GM21786 (cell line): ENCODE results near the gene NFIC.

Experiments
- ATAC-seq: cut with Tn5 transposase; IDR thresholded peaks from one replicate; pipeline ENCODE4 v1.9.1; 2021; ENCODE audit not compliant: unreplicated experiment

The NFIC gene

DNA sequence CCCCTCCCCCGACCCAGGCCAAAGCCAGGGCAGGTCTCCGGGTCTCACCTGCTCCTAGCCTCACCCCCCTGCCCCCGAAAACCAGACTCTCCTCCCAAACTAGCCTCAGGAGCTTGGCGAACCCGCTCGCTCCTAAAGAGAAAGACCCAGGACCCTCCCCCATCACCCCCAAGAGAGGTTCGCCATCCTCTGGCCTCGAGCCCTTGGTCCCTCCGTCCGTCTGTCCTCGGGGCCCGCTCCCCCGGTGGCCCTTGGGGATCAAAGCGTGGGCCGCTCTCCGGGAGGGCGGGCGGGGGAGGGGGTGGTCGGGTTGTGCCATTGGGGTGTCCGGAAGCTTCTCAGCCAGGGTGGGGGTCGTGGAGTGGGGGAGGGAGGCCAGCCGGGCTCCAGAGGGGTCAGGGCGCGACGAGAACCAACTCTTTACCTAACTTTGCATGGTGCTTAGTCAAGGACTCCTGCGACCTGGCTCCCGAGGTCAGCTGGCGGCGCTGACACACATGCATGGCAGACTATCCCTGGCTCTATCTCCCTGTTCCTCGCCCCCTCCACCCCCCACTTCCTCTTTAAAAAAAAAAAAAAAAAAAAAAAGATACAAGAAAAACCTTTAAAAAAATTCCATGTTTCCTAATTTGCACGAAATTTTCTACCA, 98.3 kb downstream of the NFIC start:
- no peak for ATAC-seq

DNA sequence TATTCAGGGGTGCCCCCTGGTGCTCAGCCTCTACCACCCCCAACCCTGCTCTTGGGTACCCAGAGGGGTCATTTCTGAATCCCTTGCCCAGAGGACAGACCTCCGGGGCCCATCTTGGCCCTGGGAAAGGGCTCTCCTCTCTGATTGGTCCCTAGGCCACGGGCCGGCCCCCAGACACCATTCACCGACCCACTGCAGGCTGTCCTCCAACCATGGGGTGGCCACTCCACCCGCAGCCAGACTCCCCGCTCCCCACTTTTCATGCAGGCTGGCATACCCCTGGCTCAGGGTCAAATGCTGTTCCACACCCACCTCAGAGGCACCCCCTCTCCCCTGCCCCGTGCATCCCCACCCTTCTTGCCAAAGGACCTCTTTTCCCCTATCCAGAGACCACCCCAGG, 99.2 kb downstream of the NFIC start:
- no peak for ATAC-seq

DNA sequence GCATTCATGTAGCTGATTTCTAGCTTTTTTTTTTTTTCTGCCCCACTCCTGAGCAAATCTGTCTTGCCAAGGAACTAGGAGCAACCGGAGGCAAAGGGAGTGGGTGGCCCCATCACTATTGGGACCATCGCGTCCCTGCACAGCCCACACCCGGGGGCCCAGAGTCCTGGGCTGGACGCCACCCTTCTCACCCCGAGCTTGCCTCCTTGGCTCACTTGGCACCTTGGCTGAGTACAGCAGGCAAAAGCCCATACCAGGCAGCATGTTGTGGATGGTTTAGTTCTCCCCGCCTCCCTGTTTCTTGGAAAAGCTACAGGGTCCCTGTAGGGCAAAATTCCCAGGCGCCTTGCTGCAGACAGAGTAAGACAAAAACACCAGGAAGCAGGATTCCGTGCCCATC, 100.3 kb downstream of the NFIC start:
- no peak for ATAC-seq

DNA sequence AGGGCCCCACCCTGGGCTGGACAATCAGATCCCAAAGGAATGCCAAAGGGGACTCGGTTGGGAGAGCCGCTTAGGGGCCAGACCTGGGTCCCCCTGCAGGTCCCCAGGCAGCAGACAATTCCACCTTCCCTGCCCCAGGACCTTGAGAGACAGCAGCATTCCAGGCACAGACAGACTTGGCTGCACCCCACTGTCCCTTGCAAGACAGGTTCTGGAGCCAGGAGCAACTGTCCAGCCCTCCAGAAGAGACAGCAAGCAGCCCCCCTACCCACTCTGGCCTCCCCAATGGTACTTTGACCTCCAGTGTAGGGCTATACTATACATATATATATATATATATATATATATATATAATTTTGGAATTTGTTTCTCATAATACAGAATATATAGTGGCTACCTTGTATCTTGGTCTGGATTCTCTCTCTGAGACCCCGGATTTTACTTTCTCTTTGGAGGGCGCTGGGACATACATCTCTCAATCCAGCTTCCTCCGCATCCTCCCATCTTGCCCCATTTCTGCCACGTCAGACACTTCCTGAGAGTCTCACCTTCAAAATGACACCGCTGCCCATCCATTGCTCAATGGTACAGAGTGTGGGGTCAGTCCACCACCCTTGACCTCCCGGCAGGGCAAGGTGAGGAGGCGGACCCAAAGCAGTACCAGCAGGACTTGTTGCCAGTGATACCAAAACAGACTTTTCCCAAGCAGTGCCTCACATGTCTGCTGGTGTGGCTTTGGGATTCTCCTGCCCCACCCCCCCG, 101.2 kb downstream of the NFIC start:
- ATAC-seq, result no peak

DNA sequence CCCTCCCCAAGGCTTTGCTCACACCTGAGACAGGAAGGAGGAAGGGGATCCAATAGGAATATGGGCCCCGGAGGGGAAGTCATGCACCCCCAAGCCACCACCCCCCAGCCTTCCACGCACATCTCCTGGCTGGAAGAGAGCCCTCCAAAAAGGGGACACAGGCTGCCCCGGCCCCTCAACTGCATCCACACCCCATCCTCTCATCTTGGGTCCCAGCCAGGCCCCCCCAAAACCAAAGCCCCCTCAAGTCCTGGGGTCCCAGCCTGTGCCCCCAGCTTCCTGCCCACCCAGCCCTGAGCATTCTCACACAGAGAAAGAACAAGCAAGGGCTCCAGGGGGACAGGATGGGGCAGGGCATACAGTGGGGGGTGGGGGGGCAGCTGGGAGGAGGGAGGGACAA, 101.8 kb downstream of the NFIC start:
- no peak for ATAC-seq

DNA sequence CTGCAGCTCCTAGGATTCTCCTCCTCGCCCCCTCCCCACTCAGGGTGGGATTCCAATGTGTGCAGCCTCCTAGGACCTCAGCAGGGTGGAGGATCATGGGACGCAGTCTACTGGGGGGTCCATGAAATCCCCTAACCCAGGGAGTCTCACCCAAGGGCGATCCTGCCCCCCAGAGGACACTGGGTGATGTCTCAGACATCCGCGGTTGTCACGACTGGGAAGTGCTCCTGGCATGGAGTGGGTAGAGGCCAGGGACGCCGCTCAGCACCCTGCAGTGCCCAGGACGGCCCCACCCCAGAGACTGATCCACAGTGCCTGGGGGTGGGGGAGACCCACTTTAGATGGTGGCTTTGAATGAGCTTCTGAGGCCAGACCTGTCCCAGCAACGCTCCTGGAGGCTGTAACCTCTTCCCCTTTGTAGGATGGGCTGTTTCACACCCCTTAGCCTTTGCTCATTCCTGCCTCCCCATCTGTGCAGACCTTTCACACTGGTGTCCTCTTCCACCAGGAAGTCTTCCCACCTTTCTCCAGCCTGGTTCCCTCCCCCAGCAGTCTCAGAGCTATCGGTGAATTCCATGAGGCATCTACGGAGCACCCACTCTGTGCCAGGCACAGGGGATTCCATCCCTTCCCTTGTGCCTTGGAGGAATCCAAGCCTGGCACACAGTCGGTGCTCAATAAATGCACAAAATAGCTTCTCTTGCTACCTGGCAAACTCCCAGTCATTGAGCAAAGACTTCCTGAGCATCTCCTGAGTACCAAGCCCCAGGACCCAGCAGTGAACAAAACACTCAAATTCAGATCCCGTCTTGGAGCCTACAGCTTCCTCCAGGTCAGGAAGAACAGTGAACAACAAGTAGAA, 103.5 kb downstream of the NFIC start:
- ATAC-seq, result no peak

DNA sequence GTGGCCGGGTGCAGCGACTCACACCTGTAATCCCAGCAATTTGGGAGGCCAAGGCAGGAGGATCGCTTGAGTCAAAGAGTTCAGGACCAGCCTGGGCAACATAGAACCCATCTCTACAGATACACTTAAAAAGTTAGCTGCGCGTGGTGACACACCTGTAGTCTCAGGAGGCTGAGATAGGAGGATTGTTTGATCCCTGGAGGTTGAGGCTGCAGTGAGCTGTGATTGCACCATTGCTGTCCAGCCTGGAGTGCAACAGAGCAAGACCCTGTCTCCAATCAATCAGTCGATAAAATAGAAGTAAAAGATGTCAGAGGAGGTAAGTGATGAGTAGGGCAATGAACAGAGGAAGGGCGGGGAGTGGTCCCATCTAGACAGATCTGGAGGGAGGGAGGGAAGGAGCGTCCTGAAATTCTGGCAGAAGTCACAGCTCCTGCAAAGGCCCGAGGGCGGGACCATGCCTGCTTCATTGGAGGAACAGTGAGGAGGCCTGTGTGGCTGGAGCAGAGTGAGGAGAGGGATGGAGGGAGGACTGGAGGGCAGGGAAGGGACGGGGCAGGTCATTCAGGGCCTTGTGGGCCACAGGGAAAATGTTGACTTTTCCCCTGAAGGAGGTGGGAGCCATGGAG, 104.2 kb downstream of the NFIC start:
- ATAC-seq, result no peak

DNA sequence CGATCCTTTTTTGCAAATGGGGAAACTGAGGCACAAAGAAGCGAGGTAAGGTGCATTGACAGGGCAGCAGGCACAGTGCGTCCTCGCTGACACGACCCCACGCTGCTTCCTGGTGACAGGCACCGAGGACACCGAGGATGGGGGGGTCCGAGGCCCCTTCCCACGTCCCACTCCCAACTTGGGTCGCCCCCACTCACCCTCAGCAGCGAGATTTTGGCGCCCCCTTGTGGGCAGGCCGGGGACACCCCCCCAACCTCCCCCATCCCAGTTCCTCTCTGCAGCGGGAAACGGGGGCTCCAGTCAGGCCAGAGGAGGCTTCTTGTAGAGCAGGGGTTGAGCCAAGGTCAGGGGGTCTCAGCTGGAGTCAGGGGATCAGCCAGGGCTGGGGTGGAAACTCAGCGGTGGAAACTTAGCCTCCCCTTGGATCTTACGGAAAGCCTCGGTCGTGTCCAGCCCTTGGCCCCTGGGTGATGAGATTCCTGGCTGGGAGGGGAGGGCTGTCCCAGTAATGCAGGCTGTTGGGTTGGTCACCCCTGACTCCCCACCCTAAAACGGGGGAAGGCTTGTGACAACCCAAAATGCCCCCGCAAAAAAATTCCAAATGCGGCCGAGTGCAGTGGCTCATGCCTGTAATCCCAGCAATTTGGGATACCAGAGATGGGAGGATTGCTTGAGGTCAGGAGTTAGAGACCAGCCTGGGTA, 105.7 kb downstream of the NFIC start:
- no peak for ATAC-seq

DNA sequence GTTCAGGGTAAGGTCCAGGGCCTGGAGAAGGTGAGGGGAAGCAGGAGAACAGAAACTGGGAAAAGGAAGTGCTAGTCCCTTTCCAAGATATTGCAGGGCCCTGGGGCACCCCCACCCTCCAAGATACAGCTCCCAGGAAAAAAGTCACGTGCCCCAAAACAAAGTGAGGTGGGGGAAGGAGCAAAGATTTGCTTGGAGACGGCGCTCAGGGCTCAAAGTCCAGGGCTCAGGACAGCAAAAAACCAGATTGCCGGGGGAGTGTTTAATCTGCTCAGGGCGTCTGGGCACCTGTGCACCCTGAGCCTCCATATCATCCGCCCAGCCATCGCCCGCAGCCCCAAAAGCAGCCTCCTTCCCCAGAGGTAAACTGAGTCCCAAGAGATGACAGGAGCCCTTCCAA, 107.6 kb downstream of the NFIC start:
- ATAC-seq, result no peak

DNA sequence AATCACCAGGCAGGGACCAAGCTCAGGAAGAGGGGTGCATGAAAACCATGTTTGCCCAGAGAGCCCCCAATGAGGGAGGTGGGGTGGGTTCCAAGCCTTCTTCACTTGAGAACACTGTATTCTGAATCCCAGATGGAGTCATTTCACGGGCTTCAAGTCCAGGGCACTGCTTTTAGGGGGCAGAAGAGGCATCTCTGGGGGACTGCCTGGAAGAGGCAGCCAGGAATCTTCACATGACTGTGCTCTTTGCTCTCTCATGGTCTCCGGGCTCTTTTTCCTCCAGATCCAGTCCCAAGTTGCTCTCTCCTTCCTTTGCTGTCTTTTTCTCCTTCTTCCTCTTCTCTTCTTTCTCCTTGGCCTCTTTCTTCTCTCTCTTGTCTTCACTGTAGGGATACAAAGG, 108.2 kb downstream of the NFIC start:
- no peak for ATAC-seq

DNA sequence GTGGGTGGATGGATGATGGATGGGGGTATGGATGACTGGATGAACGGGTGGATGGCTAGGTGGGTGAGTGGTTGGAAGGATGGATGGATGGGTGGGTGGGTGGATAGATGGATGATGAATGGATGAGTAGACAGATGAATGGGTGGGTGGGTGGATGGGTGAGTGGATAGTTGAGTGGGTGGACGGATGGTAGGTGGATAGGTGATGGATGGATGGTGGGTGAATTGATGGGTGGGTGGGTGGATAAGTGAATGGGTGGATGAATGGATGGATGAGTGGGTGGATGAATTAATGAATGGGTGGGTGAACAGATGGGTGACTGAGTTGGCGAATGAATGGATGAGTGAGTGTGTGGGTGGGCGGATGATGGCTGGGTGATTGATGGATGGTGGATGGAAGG, 109.1 kb downstream of the NFIC start:
- no peak for ATAC-seq

DNA sequence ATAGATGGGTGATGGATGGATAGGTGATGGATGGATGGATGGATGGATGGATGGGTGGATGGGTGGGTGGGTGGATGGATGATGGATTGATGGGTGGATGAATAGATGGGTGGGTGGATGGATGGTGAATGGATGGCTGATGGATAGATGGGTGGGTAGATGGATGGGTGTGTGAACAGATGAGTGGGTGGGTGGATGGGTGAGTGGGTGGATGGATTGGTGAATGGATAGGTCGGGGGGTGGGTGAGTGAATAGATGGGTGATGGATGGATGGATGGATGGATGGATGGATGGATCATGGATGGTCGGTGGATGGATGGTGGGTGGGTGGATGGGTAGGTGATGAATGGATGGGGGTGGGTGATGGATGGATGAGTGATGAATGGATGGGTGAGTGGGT, 110.4 kb downstream of the NFIC start:
- no peak for ATAC-seq

DNA sequence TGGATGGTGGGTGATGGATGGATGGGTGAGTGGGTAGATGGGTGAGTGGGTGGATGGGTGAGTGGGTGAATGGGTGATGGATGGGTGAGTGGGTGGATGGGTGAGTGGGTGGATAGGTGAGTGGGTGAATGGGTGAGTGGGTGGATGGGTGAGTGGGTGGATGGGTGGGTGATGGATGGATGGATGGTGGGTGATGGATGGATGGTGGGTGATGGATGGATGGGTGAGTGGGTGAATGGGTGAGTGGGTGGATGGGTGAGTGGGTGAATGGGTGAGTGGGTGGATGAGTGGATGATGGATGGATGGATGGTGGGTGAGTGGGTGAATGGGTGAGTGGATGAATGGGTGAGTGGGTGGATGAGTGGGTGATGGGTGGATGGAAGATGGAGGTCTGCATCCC, 111.1 kb downstream of the NFIC start:
- ATAC-seq, result no peak

DNA sequence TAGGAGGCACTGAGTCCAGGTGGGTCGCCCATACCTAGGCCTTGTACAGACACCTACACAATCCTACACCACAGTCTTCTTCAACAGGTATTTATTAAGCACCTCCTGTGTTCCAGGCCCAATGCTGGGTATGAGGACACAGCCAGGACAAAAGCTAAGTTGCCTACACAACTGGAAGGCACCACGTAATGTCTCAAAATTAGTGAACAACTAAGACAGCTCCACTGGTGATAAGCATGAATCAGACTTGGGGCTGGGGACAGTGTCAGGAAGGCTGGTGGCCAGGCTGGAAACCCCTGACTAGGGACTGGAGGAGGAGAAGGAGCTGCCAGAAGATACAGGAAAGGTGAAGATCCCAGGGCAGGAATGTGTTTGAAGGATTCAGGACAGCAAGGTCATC, 111.6 kb downstream of the NFIC start:
- ATAC-seq, result no peak

DNA sequence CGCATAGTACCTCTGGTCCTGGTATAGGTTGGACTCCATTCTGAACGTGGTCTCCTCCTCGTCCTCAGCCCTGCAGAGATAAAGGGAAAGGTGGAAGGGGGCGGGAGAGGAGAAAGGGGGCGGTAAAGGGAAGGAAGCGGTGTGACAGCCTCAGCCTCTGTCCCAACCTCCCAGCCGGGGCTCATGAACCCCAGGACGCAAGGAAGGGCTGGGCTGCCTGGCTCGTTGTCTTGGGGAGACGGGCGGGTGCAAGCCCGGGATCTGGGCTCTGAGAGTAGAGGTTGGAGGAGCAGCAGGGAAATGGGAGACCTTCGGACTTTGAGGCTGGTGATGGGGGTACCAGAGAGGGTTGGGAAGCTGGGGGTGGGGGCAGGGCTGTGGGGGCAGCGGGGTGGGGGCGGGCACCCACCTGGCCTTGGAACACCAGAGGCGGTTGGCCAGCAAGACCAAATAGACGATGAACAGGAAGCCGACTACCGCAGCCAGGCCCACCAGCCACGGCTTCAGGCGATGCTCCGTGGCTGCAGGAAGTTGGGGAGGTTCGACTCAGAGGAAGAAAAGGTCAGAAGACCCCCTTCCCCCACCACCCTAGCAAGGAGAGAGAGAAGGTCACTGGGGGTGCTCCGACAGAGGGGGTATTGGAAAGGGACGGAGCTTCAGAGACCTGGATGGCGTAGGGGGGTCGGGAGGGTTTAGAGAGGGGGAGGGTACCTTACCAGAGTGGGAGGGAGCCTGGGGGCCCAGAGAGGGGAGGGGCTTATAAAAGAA, 112.2 kb downstream of the NFIC start:
- ATAC-seq, result no peak

DNA sequence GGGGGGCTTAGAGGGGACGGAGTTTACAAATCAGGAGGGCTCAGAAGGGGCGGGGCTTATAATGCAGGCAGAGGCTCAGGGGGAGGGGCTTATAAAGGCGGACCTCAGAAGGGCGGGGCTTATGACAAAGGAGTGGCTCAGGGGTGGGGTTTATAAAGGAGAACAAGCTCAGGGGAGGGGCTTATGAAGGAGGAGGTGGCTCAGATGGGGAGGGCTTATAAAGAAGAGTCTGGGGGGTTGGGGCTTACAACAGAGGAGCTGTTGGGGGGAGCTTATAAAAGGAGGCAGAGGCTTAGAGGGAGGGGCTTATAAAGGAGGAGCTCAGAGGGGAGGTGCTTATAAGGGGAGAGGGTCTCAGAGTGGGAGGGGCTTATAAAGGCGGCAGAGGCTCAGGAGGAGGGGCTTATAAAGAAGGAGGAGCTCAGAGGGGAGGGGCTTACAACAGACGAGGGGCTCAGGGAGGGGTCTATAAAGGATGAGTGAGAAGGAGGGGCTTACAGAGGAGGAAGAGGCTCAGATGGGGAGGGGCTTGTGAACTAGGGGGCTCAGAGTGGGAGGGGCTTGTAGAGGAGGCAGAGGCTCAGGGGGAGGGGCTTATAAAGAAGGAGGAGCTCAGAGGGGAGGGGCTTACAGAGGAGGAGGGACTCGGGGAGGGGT, 112.9 kb downstream of the NFIC start:
- no peak for ATAC-seq

DNA sequence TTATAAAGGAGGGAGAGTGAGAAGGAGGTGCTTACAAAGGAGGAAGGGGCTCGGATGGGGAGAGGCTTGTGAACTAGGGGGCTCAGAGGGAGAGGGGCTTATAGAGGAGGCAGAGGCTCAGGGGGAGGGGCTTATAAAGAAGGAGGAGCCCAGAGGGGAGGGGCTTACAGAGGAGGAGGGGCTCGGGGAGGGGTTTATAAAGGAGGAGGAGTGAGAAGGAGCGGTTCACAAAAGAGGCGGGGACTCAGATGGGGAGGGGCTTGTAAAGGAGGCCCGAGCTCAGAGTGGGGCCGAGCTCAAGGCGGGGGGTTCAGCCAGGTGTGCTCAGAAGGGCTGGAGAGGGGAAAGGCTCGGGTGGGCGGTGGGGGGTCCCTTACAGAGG, 113.4 kb downstream of the NFIC start:
- ATAC-seq, result no peak

DNA sequence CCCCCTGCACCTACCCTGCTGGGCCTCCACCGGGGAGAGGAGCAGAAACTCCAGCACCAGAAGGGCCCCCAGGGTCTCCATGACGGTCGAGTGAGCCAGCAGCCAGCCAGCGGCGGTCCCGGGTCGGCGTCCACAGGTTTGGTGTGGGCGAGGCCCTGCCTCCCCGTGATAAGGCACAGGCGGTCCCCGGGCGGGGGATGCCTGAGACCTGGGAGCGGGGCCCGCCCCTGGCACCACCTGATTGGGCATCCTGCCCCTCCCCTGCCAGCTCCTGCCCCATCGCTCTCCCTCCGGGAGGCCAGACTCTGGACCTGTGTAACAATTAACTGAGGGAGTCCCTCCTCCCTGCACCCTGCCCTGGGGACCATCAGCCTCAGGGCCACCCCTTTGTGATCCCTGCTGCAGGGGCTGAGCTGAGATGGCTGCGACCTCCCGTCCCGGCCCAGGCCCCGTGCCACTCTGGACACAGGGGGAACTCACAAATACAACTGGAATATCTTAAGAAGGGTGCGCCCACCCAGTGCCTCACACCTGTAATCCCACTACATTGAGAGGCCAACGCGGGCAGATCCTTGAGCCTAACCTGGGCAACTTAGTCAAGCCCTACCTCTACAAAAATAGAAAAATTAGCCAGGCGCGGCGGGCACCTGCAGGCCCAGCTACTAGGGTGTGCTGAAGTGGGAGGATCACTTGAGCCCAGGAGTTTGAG, 114.2 kb downstream of the NFIC start, which contains the start of gene SMIM24:
Gene SMIM24, minus strand, starts transcription at position 143 of the 709 bp plus-strand sequence. Its CDS starts 62 bp downstream, at position 81.
- no peak for ATAC-seq
